HG02852 (cell line): Measurements from ENCODE around the gene UBN1.

Experiments used
- ATAC-seq: cut with Tn5 transposase; IDR thresholded peaks from one replicate; pipeline ENCODE4 v1.9.1; 2021; ENCODE audit warnings: mild to moderate bottlenecking, moderate library complexity; ENCODE audit not compliant: unreplicated experiment

The UBN1 gene, protein sequence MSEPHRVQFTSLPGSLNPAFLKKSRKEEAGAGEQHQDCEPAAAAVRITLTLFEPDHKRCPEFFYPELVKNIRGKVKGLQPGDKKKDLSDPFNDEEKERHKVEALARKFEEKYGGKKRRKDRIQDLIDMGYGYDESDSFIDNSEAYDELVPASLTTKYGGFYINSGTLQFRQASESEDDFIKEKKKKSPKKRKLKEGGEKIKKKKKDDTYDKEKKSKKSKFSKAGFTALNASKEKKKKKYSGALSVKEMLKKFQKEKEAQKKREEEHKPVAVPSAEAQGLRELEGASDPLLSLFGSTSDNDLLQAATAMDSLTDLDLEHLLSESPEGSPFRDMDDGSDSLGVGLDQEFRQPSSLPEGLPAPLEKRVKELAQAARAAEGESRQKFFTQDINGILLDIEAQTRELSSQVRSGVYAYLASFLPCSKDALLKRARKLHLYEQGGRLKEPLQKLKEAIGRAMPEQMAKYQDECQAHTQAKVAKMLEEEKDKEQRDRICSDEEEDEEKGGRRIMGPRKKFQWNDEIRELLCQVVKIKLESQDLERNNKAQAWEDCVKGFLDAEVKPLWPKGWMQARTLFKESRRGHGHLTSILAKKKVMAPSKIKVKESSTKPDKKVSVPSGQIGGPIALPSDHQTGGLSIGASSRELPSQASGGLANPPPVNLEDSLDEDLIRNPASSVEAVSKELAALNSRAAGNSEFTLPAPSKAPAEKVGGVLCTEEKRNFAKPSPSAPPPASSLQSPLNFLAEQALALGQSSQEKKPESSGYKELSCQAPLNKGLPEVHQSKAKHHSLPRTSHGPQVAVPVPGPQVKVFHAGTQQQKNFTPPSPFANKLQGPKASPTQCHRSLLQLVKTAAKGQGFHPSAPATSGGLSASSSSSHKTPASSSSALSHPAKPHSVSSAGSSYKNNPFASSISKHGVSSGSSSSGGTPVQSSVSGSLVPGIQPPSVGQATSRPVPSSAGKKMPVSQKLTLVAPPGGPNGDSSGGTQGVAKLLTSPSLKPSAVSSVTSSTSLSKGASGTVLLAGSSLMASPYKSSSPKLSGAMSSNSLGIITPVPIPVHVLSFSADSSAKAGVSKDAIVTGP (N-terminal part only)

DNA sequence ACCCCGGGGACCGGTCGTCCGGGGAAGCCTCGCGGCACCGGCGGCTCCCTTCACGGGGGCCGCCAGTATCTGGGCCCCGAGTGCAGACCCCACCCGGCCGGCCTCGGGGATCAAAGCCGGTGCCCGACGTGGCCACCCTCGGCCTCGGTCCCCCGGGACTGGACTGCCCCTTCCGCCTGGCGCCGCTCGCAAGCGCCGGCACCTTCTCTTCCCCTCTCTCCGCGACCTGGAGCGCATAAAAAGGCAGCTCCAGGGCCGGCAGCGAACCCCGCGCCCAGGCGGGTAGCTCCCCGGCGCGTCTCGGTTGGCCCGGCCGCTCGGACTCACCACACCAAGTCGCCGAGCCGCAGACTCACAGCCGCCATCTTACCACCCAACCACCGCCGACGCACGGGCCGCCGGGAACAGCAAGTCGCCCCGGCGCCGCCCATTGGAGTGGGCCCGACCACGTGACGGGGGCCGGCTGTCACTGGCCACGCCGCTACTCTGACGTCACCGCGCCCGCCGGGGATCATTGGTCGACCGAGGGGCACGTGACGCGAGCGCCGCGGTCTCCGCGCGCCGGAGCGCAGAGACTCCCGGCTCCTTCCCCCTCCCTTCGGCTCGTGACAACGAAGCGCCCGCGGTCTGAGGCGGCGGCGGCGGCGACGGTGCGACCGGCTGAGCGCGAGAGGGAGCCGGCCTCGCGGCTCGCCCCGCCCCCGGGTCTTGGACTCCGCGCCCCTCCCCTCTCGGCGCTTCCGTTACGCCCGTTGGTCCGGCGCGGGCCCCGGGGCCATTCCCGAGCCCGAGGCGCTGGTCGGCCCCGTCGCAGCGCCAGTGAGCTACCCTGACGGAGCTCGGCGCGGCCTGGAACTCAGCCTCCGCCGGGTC is at the start of gene UBN1, which contains the start of gene GLYR1:
Gene UBN1 (plus strand): TSS at position 581 of the 873 bp plus-strand sequence. CDS start 5,437 bp downstream, outside the sequence.
Gene GLYR1 (minus strand): TSS at position 388 of the 873 bp plus-strand sequence. CDS start 23 bp downstream, at position 365.
- ATAC-seq: peak; percentile 87

DNA sequence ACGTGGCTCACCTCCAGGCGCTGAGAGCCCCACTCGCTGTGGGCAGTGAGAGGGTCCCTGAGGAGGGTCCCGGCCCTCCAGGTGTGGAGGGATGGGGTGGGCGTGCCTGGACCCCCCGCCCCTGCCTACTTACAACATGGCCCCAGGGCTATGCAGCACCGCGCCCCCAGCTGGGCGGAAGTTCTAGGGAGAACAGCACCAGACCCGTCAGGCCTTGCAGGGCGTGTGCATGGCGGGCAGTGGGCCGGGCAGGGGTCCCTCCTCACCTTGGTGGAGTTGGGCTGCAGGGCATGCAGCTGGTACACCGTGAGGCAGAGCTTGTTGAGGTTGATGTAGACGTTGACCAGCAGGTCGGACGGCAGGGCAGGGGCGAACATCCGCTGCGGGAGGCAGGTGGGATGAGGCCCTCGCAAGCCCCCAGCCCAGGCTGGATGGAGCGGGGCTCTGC is 49.5 kb upstream of the UBN1 start:
- no peak for ATAC-seq

DNA sequence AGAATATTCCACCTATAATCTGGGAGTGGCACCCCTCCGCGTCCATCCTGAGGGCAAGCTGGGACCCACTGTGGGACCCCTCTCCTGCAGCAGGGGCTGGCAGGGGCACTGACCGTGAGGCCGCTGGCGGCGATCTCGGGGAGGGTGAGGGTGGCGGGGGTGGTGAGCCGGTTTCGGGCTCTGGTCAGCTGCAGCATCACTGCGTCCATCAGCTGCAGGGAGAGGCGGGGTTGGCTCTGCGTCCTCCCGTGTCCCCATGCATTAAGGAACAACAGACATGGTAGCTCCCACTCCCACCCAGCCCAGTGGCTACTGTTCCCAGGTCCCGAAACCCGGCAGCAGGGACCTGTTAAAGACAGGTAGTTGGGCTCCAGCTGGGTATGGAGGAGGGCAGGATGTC is 48.8 kb upstream of the UBN1 start:
- ATAC-seq: no peak

DNA sequence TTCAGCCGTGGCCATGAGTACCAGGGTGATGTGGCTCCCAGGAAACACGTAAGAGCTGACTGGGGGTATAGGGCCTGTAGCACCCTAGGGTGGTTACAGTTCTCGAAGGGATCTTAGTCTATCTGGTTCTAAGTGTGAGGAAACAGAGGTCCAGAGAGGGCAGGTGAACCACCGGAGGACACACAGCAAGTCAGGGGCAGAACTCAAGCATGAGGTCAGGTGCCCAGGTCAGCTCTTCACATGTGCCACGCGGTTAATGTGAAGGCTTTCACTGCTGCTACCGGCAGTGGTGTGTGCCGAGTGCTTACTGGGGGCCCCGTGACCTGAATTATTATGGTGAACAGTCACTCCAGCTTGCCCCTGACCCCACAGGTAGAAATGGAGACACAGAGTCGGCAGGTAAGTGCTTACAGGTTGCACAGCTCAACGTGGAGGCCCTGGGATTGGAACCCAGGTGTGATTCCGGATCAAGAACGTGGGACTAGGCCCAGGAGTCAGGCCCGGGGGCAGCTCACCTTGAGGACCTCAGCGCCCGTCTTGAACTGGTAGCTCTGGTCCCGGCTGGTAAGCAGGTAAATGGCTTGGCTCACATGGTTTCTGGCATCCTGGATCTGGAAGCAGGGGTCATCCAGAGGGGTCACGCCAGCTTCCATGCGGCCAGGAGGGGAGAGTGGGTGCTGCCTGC is 48.0 kb upstream of the UBN1 start:
- ATAC-seq: no peak

DNA sequence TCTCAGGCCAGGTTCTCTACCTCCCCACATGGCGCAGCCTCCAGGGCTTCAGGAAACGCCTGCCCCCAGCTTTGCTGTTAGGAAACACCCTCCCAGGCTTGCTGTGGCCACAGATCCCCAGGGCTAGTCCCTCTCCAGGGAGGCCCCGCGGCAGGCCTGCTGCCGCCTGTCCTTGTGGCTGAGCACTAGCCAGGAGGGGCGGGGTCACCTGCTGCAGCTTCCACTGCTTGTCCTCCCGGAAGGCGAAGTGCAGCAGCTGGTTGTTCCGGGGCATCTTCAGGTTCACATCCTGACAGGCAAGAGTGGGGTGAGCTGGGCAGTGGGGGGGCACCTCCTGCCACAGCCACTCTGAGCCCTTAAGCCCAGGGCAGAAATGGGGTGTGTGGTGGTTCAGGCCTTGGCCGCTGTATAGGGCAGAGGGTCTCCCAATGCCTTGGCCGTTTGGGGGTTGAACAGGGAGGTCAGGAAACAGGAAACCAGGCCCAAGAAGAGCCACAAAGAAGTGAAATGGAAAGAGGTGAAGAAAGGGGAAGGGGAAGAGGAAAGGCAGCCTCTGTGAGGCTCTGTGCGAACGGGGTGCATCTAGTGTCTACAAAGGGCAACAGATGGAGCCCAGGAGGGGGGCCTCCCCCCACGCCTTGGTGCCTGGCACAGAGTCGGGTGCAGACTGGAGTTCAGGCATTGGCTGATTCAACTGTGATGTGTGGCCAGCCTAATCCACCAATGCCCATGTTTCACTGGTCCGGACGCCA is 46.8 kb upstream of the UBN1 start:
- ATAC-seq: no peak

DNA sequence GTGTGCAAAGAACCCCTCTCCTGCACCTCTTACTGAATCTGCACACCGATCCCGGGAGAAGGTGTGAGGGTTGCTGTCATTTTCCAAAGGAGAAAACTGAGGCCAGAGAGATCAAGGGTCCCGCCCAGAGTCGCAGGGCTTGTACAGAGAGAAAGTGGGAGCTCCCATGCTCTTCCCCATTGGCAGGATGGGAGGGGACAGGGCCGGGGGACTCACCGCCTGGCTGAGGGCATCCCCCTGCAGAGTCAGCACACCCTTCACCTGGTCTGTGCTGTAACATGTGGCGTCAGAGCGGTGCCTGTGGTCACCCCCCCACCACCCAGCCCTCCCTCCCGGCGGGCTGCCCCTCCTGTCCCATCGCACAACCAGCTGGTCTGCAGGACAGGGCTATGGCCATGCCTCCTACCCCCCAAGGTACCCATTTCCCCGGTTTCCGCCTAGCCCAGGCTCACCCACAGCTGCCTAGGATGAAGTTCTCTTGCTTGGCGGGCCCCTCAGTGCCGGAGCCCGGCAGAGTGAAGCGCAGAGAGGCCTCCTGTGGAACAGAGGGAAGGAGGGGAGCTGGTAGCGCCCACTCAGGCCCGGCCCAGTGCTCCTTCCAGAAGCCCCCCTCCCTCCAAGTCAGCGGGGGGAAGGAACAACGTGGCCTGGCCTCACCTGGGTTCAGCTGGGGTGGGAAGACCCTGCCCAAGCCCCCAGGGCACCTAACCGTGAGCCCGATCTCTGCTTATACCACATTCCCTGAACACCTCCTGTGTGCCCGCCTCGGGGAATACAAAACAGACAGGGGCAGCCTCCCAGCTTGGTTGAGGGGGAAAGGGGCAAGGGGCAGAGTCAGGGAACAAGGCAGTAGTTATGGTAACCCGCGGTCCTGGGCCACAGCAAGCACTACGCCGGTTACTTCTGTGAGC is 46.0 kb upstream of the UBN1 start:
- ATAC-seq: no peak

DNA sequence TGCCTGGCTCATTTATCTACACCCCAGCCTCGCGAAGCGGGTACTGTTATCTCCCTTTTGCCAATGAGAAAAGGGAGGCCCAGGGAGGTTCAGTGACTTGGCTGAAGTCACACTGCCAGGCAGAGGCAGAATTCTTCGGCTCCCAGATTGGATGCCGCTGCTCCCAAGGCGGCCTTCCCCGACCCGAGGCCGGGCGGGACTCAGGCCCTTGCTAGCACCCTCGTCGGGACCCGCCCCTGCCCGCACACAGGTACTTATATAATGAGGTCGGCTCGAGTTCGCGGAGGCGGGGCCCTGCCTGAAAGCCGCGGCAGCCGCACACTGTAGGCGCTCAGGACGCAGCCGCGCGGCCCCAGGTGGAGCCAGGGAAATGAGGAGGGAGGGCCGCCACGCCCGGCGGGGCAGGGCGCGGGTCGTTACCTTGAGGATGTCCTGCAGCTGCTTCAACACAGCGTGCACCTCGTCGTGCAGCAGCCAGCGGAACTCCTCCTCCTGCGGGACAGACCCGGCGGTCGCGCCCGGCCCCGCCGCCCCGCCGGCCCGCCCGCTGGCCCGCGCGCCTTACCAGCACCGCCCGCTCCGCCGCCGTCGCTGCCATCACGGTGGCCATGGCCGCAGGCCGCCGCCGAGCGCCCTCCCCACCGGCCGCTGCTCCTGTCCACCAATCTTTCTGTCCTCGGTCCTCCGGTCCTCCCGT is 45.2 kb upstream of the UBN1 start, which contains the start of gene ROGDI:
Gene ROGDI (minus strand): TSS at position 672 of the 697 bp plus-strand sequence. CDS start 62 bp downstream, at position 610.
- peak; percentile 57 for ATAC-seq

DNA sequence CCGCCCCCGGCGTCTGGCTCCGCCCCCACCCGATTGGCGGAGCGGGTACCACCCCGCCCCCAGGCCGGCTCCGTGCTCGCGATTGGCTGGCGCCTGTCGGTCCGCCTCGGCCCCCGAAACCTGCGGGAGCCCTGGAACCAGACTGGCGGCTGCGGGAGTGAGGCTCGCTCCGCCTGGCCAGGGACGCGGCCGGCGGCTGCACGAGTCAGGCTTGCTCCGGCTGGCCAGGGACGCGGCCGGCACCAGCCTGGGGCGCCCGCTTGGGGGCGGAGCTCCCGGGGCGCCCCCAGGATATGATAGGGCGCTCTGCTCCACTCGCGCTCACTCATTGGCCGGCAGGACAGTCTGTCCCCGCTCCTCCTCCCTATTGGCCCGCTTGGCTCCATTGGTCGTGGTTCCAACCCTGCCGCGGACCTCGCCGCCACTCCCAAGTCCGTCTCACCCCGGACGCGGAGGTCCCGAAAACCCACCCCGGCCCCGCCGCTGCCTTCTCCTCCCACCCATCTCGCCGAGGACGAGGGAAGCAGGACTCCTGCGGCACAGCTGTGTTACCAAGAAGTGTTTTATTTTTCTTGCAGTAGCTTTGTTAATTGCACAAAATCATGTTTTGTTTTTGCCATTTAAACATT is 44.5 kb upstream of the UBN1 start:
- peak; percentile 93 for ATAC-seq

DNA sequence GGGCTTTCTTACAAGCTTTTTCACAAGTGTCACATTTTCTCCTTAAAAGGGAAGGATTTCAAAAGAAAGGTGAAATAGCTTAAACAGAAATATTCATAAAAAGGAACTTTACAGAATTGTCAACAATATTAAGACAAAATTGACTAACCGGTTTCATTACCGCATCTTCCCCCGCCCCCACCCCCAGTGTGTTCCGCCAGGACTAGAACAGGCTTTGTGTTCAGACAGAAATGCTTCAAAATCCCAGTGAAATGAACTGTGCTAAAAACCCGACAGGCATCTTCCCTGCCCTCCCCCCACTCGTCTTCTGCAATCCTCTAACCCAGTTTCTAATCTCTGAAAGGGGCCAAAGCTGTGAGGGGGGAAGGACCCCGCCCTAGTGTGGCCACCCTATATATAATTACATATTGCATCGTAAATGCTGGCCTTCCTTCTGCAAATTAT is 43.9 kb upstream of the UBN1 start:
- ATAC-seq: no peak

DNA sequence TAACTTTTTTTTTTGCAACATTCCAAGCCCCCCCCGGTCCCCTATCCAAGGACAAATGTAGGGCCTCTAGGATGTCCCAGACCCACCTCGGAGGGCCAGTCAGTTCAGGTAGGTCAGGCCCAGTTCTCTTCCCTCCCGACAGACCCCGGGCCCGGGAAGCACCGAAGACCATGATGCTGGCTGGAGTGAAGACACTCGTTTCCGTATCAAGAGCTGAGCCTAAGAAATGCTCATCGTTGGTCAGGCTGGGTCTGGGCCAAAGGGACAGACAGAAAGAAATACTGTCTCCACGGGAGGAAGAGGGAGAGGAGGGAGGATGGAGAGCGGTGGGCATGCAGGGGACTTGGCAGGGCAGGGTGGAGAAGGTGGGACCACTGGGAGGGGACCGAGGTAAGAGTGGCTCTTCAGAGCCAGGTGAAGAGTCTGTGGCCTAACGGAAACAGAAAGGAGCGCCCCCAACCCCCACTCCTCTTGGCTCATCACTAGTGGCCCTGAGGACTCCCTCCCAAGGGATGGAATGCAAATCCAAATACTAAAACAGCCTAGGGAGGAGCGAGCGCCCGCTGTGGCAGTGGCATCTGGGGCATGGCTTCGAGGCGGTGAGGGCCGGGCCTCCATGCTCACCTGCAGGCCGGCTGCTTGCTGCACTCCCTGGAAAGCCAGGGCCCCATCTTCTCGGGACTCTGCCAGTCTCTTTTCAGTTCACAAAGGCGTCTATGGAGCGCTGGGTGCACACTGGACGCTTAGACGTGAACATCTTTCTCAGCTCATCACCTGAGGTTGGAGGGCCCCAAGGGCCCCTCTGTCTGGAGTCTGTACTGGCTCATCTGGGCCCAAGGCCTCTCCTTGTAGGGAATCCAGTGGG is 43.2 kb upstream of the UBN1 start:
- no peak for ATAC-seq

DNA sequence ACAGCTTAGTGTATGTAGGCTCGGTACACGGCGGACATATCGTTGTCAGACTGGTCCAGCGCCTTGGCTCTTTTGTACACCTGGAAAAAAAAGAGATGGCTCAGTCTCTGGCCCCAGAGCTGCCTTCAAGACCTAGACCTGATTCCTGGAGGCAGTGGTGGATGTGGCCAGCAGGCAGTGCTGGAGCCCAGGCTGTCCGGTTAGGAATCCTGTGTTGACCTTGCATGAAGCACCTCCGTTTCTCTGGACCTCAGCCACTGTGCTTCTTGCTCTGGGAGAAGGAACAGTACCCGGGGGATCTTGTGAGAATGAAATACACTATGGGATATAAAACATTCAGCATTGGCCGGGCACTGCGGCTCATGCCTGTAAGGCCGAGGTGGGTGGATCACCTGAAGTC is 42.0 kb upstream of the UBN1 start:
- ATAC-seq: no peak

DNA sequence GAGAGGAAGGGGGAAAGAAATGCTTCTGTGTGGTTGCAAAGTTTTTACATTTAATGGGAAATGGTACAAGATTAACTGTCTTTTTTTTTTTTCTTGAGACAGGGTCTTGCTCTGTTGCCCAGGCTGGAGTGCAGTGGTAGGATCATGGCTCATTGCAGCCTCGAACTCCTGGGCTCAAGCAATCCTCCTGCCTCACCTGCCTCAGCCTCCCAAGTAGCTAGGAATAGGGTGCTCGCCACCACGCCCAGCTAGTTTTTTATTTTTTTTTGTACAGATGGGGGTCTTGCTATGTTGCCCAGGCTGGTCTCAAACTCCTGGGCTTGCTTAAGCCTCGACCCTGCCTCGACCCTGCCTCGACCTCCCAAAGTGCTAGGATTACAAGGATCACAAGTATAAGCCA is 41.0 kb upstream of the UBN1 start:
- ATAC-seq: no peak

DNA sequence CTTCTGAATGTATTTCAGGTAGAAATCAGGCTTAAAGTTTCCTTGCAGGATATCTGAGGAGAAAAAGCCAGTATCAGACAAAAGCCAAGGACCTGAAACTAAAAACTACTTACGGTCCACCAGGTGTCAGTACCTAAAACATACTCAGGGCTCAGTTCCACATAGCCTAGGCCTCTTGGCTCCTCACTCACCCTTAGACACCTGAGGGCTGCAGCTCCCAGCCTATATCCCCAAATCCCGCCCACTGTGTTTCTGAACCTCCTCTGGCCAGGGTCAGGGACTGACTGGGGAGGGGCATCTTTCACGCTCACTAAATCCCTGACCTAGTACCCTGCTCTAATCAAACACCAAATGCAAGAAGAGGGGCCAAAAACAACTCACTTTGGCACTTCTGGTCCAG is 36.0 kb upstream of the UBN1 start:
- no peak for ATAC-seq

DNA sequence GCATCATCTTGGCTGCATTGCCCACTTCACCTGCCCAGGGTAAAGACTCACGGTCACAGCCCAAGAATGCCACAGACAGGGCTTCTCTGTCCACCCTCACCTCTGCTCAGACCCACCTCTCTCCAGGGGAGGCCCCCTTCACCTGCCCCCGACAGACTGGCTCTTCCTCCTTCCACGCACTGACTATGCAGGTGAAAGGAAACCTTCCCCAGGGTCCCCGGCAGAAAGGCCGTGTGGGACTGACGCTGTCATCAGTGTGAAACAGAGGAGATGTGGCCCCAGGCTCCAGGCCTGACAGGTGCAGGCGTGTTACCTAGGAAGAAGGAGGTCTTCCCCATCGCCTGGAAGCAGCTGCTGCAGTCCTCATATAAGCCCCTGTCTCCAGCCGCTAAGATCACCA is 35.5 kb upstream of the UBN1 start:
- ATAC-seq: no peak

DNA sequence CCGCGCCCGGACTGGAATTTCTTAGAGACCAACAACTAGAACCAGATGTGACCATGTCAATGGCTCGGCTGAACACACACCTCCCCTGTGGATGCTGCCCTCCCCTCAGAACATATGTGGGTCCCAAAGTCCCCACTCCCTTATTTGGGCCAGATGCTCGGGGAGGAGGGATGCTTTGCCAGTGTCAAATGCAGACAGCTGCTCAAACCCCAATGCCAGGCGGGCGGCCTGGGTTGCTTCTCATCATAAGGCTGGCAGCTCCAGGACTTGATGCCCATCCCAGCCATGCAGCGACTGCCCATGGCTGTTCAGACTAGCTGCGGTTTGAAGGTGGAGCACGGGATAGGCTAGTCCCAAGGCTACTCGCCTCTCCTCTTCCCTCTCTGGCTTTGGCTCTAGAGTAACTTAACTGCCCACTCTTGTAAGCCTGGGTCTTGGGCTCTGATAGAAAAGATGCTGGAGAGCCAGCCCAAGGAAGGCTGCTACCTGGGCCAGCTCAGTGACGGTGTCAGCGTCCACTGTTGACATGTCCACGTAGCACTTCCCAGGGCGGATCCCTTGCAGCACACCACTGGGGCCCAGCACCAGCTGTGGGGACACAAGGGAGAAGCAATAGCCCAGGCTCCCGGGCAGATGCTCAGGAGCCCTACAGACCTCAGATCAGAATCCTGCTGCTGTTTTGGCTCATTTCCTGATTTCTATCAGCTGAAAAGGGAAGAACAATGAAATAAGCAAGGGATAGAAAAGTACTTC is 33.9 kb upstream of the UBN1 start:
- ATAC-seq: no peak
